DND-41 (cell line): ENCODE results near the gene SPDYE2B.
"Not testable (repeated sequence)": the region's sequence is repeated elsewhere in the genome, so short reads cannot be mapped to it uniquely, and the experiment has no call there.

Experiments
- ATAC-seq: fragments of 200-7000 bp; cut with Tn5 transposase; 3 replicates; pipeline ENCODE4 v1.9.1; 2021; ENCODE audit warnings: low read depth; ENCODE audit not compliant: insufficient read depth
- DNase-seq: peaks from one replicate; pipeline ENCODE4 v3.0.0-alpha.2; 2020
- H2AFZ ChIP-seq: 2 replicates; pipeline ENCODE4 v1.6.0; 2012; ENCODE audit warnings: low read depth, low read length
- H3K27ac ChIP-seq: 2 replicates; pipeline ENCODE4 v1.5.1; 2012; ENCODE audit warnings: low read length, inconsistent platforms
- H3K27me3 ChIP-seq: fragments of 200-600 bp; sonication (generic); 2 replicates; pipeline ENCODE4 v1.6.0; 2012; ENCODE audit warnings: low read length, mild to moderate bottlenecking, inconsistent platforms; ENCODE audit not compliant: insufficient read depth, poor library complexity
- H3K36me3 ChIP-seq: 2 replicates; pipeline ENCODE4 v1.5.1; 2012; ENCODE audit warnings: low read length, inconsistent platforms; ENCODE audit not compliant: insufficient read depth
- H3K4me1 ChIP-seq: 2 replicates; pipeline ENCODE4 v1.5.1; 2012; ENCODE audit warnings: mild to moderate bottlenecking, low read length; ENCODE audit not compliant: insufficient read depth
- H3K4me2 ChIP-seq: 2 replicates; pipeline ENCODE4 v1.6.0; 2012; ENCODE audit warnings: mild to moderate bottlenecking, moderate library complexity, low read length, inconsistent platforms; ENCODE audit not compliant: insufficient read depth
- H3K4me3 ChIP-seq, 2 experiments: fragments of 200-600 bp in 1 of 2; shearing (Covaris generic) in 1 of 2; 2 replicates each; pipeline ENCODE4 v1.5.1; 2012 to 2016; ENCODE audit warnings: inconsistent platforms in 2 of 2, low read length in 2 of 2, mild to moderate bottlenecking in 2 of 2, low read depth in 1 of 2, moderate library complexity in 1 of 2
- H3K79me2 ChIP-seq: 2 replicates; pipeline ENCODE4 v1.6.0; 2012; ENCODE audit warnings: low read length, inconsistent platforms; ENCODE audit not compliant: insufficient read depth
- H3K9ac ChIP-seq: 2 replicates; pipeline ENCODE4 v1.6.0; 2012; ENCODE audit warnings: low read depth, mild to moderate bottlenecking, inconsistent platforms, low read length, moderate library complexity
- H3K9me3 ChIP-seq: 2 replicates; pipeline ENCODE4 v1.5.1; 2012; ENCODE audit warnings: low read length, moderate library complexity, mild to moderate bottlenecking, inconsistent platforms; ENCODE audit not compliant: insufficient read depth, severe bottlenecking
- H4K20me1 ChIP-seq: 2 replicates; pipeline ENCODE4 v1.6.0; 2012; ENCODE audit warnings: low read length; ENCODE audit not compliant: insufficient read depth

SPDYE2B gene

GRCh38 chr7:102630622-102631021 lies 19.5 kb upstream of the SPDYE2B start:
- H4K20me1 ChIP-seq, H3K4me3 ChIP-seq, ATAC-seq, H3K4me2 ChIP-seq, H2AFZ ChIP-seq, H3K27me3 ChIP-seq, H3K4me1 ChIP-seq, H3K9ac ChIP-seq, H3K79me2 ChIP-seq, H3K27ac ChIP-seq, DNase-seq, H3K9me3 ChIP-seq, H3K36me3 ChIP-seq: not testable (repeated sequence)

- H3K4me1 ChIP-seq, H3K27me3 ChIP-seq, H4K20me1 ChIP-seq, H3K4me3 ChIP-seq, H3K36me3 ChIP-seq, H3K79me2 ChIP-seq, H3K9me3 ChIP-seq, DNase-seq, H3K4me2 ChIP-seq, H3K9ac ChIP-seq, H3K27ac ChIP-seq, H2AFZ ChIP-seq, ATAC-seq: not testable (repeated sequence)
Measured at GRCh38 chr7:102634299-102634698, 15.8 kb upstream of the SPDYE2B start.

- not testable (repeated sequence) for H3K9me3 ChIP-seq, H2AFZ ChIP-seq, H4K20me1 ChIP-seq, ATAC-seq, H3K36me3 ChIP-seq, H3K4me1 ChIP-seq, H3K4me3 ChIP-seq, DNase-seq, H3K27me3 ChIP-seq, H3K27ac ChIP-seq, H3K4me2 ChIP-seq, H3K79me2 ChIP-seq, H3K9ac ChIP-seq
Measured at GRCh38 chr7:102635354-102635753, 14.8 kb upstream of the SPDYE2B start.

- H3K27ac ChIP-seq, H3K79me2 ChIP-seq, H3K36me3 ChIP-seq, H3K27me3 ChIP-seq, H3K9ac ChIP-seq, H2AFZ ChIP-seq, H4K20me1 ChIP-seq, H3K4me1 ChIP-seq, ATAC-seq, DNase-seq, H3K9me3 ChIP-seq, H3K4me2 ChIP-seq, H3K4me3 ChIP-seq: not testable (repeated sequence)
Measured at GRCh38 chr7:102636956-102637355, 13.2 kb upstream of the SPDYE2B start.

GRCh38 chr7:102638848-102639247 lies 11.3 kb upstream of the SPDYE2B start:
- not testable (repeated sequence) for H3K9me3 ChIP-seq, H3K9ac ChIP-seq, H3K4me2 ChIP-seq, H3K27ac ChIP-seq, H3K4me1 ChIP-seq, H2AFZ ChIP-seq, H4K20me1 ChIP-seq, H3K4me3 ChIP-seq, H3K79me2 ChIP-seq, H3K36me3 ChIP-seq, H3K27me3 ChIP-seq
- ATAC-seq (peak; percentile 5; the same call in 1 of the 3 replicates), DNase-seq (peak; percentile 6)

GRCh38 chr7:102642691-102643090 lies 7.4 kb upstream of the SPDYE2B start, which contains the start of gene UPK3BL1:
UPK3BL1 (minus strand) TSS chr7:102642791; CDS start chr7:102642741, 50 bp downstream.
- H3K4me3 ChIP-seq, H3K4me2 ChIP-seq, H3K4me1 ChIP-seq, ATAC-seq, H3K9ac ChIP-seq, H2AFZ ChIP-seq, H3K27ac ChIP-seq, H3K9me3 ChIP-seq, H3K27me3 ChIP-seq, H3K36me3 ChIP-seq, DNase-seq, H3K79me2 ChIP-seq, H4K20me1 ChIP-seq: not testable (repeated sequence)

- not testable (repeated sequence) for H3K9ac ChIP-seq, H4K20me1 ChIP-seq
Measured at GRCh38 chr7:102643404-102643803, 6.7 kb upstream of the SPDYE2B start.

GRCh38 chr7:102647813-102648212 lies 2.3 kb upstream of the SPDYE2B start:
- H4K20me1 ChIP-seq, H3K36me3 ChIP-seq, H3K4me3 ChIP-seq, H3K79me2 ChIP-seq, H3K4me2 ChIP-seq, H2AFZ ChIP-seq, H3K9me3 ChIP-seq, H3K9ac ChIP-seq, H3K4me1 ChIP-seq, H3K27me3 ChIP-seq, H3K27ac ChIP-seq: not testable (repeated sequence)
- DNase-seq, result peak; percentile 6
- 0 out of 3 replicates have a peak, but pooled peaks have one; percentile 23 for ATAC-seq

More at GRCh38 chr7:102643404-102643803, 6.7 kb upstream of the SPDYE2B start:
- DNase-seq, H3K27ac ChIP-seq, H3K36me3 ChIP-seq, H3K9me3 ChIP-seq, ATAC-seq, H3K4me3 ChIP-seq, H3K4me2 ChIP-seq, H3K4me1 ChIP-seq, H2AFZ ChIP-seq, H3K27me3 ChIP-seq, H3K79me2 ChIP-seq: not testable (repeated sequence)
